ENCODE data around the gene P4HA2. TPM values are rescaled to one million over a fixed set of nuclear protein-coding genes. Genes with fewer than 3 reads are reported as not detected.

Gene P4HA2
- total RNA-seq, 1 donor from 2014 or later = 38.5 TPM

DNA sequence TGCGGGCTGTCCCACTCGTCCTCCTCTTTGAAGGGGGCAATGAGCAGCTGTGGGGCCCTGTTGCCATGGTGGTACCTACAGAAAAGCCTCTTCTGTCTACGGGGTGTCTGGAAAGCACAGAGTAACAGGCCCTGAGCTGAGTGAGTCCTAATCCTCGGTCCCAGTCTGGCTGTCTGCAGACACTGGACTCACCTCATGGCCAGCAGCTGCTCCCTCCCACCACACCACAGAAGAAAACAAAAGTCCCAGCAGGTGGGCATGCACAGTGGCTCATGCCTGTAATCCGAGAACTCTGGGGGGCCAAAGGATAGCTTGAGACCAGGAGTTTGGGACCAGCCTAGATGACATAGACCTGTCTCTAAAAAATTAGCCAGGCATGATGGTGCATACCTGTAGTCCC, 19.9 kb downstream of the P4HA2 start:
- Mint-ChIP-seq H3K27me3 (no peaks in the 10 kb centered on the region), H3K4me1 (ENCODE audit: unreplicated experiment) (peaks cover 7% of the 10 kb centered on the region), H3K36me3 (peaks cover 45% of the 10 kb centered on the region), H3K9me3 (no peaks in the 10 kb centered on the region), H3K27ac (no peak overlapping the region), H3K4me3 (no peak overlapping the region)
- DNase-seq (ENCODE audit: extremely low spot score, unreplicated experiment) = no peak
- TF ChIP-seq, protein P1, sequence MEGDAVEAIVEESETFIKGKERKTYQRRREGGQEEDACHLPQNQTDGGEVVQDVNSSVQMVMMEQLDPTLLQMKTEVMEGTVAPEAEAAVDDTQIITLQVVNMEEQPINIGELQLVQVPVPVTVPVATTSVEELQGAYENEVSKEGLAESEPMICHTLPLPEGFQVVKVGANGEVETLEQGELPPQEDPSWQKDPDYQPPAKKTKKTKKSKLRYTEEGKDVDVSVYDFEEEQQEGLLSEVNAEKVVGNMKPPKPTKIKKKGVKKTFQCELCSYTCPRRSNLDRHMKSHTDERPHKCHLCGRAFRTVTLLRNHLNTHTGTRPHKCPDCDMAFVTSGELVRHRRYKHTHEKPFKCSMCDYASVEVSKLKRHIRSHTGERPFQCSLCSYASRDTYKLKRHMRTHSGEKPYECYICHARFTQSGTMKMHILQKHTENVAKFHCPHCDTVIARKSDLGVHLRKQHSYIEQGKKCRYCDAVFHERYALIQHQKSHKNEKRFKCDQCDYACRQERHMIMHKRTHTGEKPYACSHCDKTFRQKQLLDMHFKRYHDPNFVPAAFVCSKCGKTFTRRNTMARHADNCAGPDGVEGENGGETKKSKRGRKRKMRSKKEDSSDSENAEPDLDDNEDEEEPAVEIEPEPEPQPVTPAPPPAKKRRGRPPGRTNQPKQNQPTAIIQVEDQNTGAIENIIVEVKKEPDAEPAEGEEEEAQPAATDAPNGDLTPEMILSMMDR (conservative IDR thresholded peaks at IDR 0.05) = no peak

GRCh38 chr5:132206782-132207181, 20.9 kb downstream of the P4HA2 start:
- Mint-ChIP-seq H3K36me3 (peaks cover 45% of the 10 kb centered on the region), H3K27me3 (no peaks in the 10 kb centered on the region), H3K27ac (no peak overlapping the region), H3K9me3 (no peaks in the 10 kb centered on the region), H3K4me3 (no peak overlapping the region), H3K4me1 (ENCODE audit: unreplicated experiment) (peaks cover 7% of the 10 kb centered on the region)
- TF ChIP-seq, protein P1 (conservative IDR thresholded peaks at IDR 0.05) = no peak
- DNase-seq (ENCODE audit: extremely low spot score, unreplicated experiment) = no peak

DNA sequence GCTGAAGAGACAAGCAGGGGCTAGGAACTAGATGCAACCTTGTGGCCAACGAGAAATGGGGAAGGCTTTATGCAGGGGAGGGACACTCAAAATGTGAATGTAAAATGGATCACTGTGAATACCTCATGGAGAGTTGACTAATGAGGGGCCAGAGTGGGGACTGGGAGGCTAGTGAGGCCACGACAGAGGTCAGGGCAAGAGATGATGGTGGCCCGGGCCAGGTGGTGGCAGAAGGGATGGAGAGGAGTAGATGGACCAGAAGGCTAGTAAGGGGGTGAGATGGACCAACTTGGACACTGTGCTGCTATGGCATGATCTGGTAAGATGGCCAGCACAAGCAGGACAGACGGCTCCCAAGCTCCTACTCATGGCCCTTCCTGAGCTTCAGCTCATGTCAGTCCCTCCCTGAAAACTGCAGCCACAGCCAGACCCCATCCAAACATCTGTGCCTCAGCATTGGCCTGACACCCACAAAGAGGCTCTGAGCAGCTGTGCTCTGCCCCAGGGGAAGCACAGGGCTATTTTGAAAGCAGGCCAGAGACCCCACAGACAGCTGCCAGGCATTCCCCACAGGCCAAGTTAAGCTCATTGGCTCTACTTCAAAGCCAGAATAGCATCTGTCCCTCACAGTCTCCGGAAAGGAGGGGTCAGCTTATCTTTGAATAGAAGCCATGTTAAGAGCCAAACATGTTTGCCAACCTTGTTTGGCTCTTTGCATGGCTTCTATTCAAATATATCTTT, 22.1 kb downstream of the P4HA2 start:
- Mint-ChIP-seq H3K27ac (no peak overlapping the region), H3K9me3 (no peaks in the 10 kb centered on the region)

GRCh38 chr5:132204371-132205135, 23.1 kb downstream of the P4HA2 start:
- TF ChIP-seq, protein P1 (conservative IDR thresholded peaks at IDR 0.05) = no peak
- Mint-ChIP-seq H3K36me3 (peaks cover 49% of the 10 kb centered on the region), H3K27ac (no peak overlapping the region), H3K4me3 (no peak overlapping the region), H3K9me3 (no peaks in the 10 kb centered on the region), H3K27me3 (no peaks in the 10 kb centered on the region), H3K4me1 (ENCODE audit: unreplicated experiment) (peaks cover 7% of the 10 kb centered on the region)
- no peak for DNase-seq (ENCODE audit: extremely low spot score, unreplicated experiment)

More for the DNA sequence above, 22.1 kb downstream of the P4HA2 start:
- Mint-ChIP-seq H3K4me1 (ENCODE audit: unreplicated experiment) (peaks cover 7% of the 10 kb centered on the region), H3K4me3 (no peak overlapping the region), H3K27me3 (no peaks in the 10 kb centered on the region), H3K36me3 (peaks cover 49% of the 10 kb centered on the region)
- DNase-seq (ENCODE audit: extremely low spot score, unreplicated experiment) = no peak
- TF ChIP-seq, protein P1 (conservative IDR thresholded peaks at IDR 0.05) = no peak

DNA sequence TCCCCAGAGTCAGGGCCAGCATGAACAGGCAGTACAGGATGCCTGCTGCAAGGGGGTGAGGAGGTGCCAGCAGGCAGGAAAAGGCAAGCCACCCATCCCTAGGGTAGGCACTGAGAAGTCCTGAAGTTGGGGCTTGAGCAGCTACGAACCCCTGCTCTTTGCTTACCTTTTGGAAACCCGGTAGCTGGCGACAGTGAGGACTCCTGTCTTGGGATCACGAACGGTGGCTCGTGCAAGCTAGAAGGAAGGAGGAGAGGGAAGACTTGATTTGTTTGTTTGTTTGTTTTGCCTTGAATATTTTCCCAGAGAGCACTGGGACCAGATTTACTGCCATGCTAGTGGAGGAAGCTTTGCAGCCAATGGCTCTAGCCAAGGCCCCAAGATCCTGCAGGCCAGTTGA, 23.7 kb downstream of the P4HA2 start:
- Mint-ChIP-seq H3K27me3 (no peaks in the 10 kb centered on the region), H3K9me3 (no peaks in the 10 kb centered on the region), H3K36me3 (peaks cover 45% of the 10 kb centered on the region), H3K4me3 (no peak overlapping the region), H3K4me1 (ENCODE audit: unreplicated experiment) (peaks cover 7% of the 10 kb centered on the region), H3K27ac (no peak overlapping the region)
- TF ChIP-seq, protein P1 (conservative IDR thresholded peaks at IDR 0.05) = no peak
- no peak for DNase-seq (ENCODE audit: extremely low spot score, unreplicated experiment)
